Esophagus muscularis mucosa (tissue), 4 donors: ENCODE measurements around the gene SLC35B1.

Source experiments
- EP300 ChIP-seq: sonication (generic); formaldehyde crosslinking; IDR thresholded peaks from one replicate; pipeline ENCODE4 v1.6.1; 2017; ENCODE audit warnings: antibody characterized with exemption
- POLR2A ChIP-seq: fragments of 450-650 bp; IDR thresholded peaks from one replicate; pipeline ENCODE4 v1.6.1; 2017; ENCODE audit warnings: antibody characterized with exemption, moderate library complexity, mild to moderate bottlenecking, low read depth
- POLR2AphosphoS5 ChIP-seq, 2 donors: sonication (generic); formaldehyde crosslinking; IDR thresholded peaks; one replicate each; pipeline ENCODE4 v1.6.1; 2017; ENCODE audit warnings: antibody characterized with exemption in 2 of 2
- TF ChIP-seq, protein P1 (sequence below), 3 experiments: fragments of 200-600 bp in 2 of 3; fragments of 450-650 bp in 1 of 3; sonication (generic) in 2 of 3; IDR thresholded peaks; one replicate each; pipeline ENCODE4 v1.5.1; 2017 to 2019; ENCODE audit warnings: antibody characterized with exemption in 3 of 3, mild to moderate bottlenecking in 2 of 3, moderate library complexity in 1 of 3

- TF ChIP-seq, protein P1, sequence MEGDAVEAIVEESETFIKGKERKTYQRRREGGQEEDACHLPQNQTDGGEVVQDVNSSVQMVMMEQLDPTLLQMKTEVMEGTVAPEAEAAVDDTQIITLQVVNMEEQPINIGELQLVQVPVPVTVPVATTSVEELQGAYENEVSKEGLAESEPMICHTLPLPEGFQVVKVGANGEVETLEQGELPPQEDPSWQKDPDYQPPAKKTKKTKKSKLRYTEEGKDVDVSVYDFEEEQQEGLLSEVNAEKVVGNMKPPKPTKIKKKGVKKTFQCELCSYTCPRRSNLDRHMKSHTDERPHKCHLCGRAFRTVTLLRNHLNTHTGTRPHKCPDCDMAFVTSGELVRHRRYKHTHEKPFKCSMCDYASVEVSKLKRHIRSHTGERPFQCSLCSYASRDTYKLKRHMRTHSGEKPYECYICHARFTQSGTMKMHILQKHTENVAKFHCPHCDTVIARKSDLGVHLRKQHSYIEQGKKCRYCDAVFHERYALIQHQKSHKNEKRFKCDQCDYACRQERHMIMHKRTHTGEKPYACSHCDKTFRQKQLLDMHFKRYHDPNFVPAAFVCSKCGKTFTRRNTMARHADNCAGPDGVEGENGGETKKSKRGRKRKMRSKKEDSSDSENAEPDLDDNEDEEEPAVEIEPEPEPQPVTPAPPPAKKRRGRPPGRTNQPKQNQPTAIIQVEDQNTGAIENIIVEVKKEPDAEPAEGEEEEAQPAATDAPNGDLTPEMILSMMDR (IDR thresholded peaks at IDR 0.05) = no peak
- no peak for TF ChIP-seq POLR2A
- no peak for TF ChIP-seq EP300
- TF ChIP-seq POLR2AphosphoS5 (IDR thresholded peaks at IDR 0.05) = no peak
Observed at GRCh38 chr17:49656247-49656646, 51.5 kb downstream of the SLC35B1 start.
